NCI-H510A (cell line): Measurements from ENCODE around the gene MEG3.

Experiments
- DNase-seq: peaks from one replicate; lab custom pipeline; 2025; lab: John Stamatoyannopoulos, UW

The MEG3 gene

GRCh38 chr14:100846309-100846859 lies 20.5 kb downstream of the MEG3 start:
- no peak for DNase-seq

- no peak for DNase-seq
Observed at GRCh38 chr14:100849115-100849781, 23.3 kb downstream of the MEG3 start.

- DNase-seq: no peak
Observed at GRCh38 chr14:100850841-100851585, 25.1 kb downstream of the MEG3 start.

- no peak for DNase-seq
Observed at GRCh38 chr14:100851586-100851916, 25.6 kb downstream of the MEG3 start.

GRCh38 chr14:100851946-100852620 lies 26.2 kb downstream of the MEG3 start:
- DNase-seq: no peak

GRCh38 chr14:100854435-100854834 lies 28.5 kb downstream of the MEG3 start:
- DNase-seq: no peak

GRCh38 chr14:100855256-100855930 lies 29.5 kb downstream of the MEG3 start:
- DNase-seq: no peak

- DNase-seq: no peak
Observed at GRCh38 chr14:100856056-100856950, 30.4 kb downstream of the MEG3 start.

- DNase-seq: peak; percentile 52
Observed at GRCh38 chr14:100857233-100857922, 31.5 kb downstream of the MEG3 start.

- DNase-seq: no peak
Observed at GRCh38 chr14:100857923-100858837, 32.3 kb downstream of the MEG3 start.

GRCh38 chr14:100858838-100859220 lies 32.9 kb downstream of the MEG3 start:
- no peak for DNase-seq

- DNase-seq: no peak
Observed at GRCh38 chr14:100859781-100860180, 33.9 kb downstream of the MEG3 start.

GRCh38 chr14:100860556-100861187 lies 34.8 kb downstream of the MEG3 start:
- DNase-seq: no peak

GRCh38 chr14:100861188-100861936 lies 35.4 kb downstream of the MEG3 start:
- DNase-seq: no peak

- DNase-seq: no peak
Observed at GRCh38 chr14:100861937-100862247, 36.0 kb downstream of the MEG3 start.

GRCh38 chr14:100862277-100862676 lies 36.4 kb downstream of the MEG3 start:
- no peak for DNase-seq

- no peak for DNase-seq
Observed at GRCh38 chr14:100862793-100863192, 36.9 kb downstream of the MEG3 start.

- DNase-seq: no peak
Observed at GRCh38 chr14:100864206-100864605, 38.3 kb downstream of the MEG3 start.
